ENCODE results near the gene NTNG2. TPM values are rescaled to one million over a fixed set of nuclear protein-coding genes. Genes with fewer than 3 reads are reported as not detected.

NTNG2 gene
- total and polyA plus RNA-seq, 2 of the 13 experiments (the other 11 are each of a cell fraction or from before 2014, with no cell fraction given), result 0.02 to 0.36 TPM

DNA sequence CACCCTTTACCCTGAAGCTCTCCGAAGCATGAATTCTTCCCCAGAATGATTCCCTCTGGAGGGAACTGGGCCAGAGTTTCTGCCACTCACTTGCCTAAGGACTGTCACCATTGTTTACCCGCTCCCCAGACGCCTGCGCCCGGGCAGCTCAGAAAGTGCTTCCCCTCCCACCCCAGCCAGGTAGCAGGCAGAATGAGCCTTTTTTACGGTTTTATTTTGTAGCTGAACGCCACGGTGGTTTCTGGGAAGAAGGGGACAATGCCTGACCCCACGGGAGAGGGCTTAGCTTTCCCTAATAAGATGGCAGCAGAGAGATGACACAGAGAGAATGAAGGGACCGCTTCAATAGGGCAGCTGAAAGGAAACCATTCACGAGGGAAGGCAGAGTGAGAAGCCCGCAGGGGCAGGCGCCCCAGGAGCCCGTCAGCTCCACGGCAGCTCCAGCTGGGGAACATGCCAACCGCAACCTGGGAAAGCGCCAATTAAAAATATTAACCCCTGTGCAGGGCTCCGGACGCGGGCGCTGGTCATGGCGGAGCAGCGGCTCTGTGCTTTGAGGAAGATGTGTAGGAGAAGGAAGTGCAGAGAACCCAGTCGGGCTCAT, 20.4 kb upstream of the NTNG2 start (continued):
- TF ChIP-seq, protein P1, sequence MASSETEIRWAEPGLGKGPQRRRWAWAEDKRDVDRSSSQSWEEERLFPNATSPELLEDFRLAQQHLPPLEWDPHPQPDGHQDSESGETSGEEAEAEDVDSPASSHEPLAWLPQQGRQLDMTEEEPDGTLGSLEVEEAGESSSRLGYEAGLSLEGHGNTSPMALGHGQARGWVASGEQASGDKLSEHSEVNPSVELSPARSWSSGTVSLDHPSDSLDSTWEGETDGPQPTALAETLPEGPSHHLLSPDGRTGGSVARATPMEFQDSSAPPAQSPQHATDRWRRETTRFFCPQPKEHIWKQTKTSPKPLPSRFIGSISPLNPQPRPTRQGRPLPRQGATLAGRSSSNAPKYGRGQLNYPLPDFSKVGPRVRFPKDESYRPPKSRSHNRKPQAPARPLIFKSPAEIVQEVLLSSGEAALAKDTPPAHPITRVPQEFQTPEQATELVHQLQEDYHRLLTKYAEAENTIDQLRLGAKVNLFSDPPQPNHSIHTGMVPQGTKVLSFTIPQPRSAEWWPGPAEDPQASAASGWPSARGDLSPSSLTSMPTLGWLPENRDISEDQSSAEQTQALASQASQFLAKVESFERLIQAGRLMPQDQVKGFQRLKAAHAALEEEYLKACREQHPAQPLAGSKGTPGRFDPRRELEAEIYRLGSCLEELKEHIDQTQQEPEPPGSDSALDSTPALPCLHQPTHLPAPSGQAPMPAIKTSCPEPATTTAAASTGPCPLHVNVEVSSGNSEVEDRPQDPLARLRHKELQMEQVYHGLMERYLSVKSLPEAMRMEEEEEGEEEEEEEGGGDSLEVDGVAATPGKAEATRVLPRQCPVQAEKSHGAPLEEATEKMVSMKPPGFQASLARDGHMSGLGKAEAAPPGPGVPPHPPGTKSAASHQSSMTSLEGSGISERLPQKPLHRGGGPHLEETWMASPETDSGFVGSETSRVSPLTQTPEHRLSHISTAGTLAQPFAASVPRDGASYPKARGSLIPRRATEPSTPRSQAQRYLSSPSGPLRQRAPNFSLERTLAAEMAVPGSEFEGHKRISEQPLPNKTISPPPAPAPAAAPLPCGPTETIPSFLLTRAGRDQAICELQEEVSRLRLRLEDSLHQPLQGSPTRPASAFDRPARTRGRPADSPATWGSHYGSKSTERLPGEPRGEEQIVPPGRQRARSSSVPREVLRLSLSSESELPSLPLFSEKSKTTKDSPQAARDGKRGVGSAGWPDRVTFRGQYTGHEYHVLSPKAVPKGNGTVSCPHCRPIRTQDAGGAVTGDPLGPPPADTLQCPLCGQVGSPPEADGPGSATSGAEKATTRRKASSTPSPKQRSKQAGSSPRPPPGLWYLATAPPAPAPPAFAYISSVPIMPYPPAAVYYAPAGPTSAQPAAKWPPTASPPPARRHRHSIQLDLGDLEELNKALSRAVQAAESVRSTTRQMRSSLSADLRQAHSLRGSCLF (CRISPR knock-in tag; IDR thresholded peaks at IDR 0.05; ENCODE audit: borderline replicate concordance), result no peak

DNA sequence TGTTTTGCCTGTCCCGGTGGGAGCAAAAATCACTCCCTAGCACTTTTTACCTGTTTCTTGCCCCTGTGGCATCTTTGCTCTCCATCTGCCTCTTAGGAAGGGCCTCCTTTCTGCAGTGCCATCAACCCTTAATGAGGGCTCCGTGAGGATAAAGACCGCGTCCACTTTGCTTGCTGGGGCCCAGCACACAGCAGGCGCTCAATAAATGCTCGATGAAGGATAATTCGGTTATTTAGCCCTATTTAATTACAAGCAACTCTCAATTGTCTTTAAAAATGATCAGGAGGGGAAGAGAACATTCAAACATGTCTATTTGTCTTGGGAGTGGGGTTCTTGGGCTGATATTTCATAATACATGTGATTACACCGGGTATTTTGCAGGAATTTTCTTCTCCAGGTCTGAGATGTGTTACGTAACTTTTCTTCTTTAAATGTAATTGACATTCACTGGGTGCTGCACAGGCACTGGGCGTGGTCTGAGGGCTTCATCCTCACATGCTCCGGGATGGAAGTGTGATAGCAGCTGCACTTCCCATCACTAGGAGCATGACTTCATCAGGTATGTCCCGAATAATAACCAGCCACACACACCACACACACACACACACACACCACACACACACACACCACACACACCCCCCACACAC, 19.8 kb upstream of the NTNG2 start:
- ChIA-PET CTCF (ENCODE audit: low intra/inter-chr PET ratio, low total read pairs) (no interaction called here), POLR2A (no interaction called here)
- peak; percentile 31; the same call in 1 of the 2 replicates for TF ChIP-seq CEBPB (IDR thresholded peaks at IDR 0.05; ENCODE audit: borderline replicate concordance, low read depth, low read length)
- TF ChIP-seq, protein P2, sequence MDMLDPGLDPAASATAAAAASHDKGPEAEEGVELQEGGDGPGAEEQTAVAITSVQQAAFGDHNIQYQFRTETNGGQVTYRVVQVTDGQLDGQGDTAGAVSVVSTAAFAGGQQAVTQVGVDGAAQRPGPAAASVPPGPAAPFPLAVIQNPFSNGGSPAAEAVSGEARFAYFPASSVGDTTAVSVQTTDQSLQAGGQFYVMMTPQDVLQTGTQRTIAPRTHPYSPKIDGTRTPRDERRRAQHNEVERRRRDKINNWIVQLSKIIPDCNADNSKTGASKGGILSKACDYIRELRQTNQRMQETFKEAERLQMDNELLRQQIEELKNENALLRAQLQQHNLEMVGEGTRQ (IDR thresholded peaks at IDR 0.05; ENCODE audit: low read depth, low read length), result no peak
- TF ChIP-seq, protein P2 (CRISPR knock-in tag; IDR thresholded peaks at IDR 0.05; ENCODE audit: borderline replicate concordance), result no peak
- Histone ChIP-seq H3K36me3 (replicated peaks in 1 of 2; ENCODE audit: control insufficient read depth in 1 of 2, insufficient read depth in 2 of 2, low read length in 2 of 2) (no peaks in the 10 kb centered on the region), H2AFZ (ENCODE audit: low read length) (no peak overlapping the region), H3K27ac (ENCODE audit: extremely low read length, insufficient read depth, low read length) (no peak overlapping the region), H3K79me2 (ENCODE audit: insufficient read depth, low read length) (no peaks in the 10 kb centered on the region), H3K27me3 (ENCODE audit: control insufficient read depth in 1 of 2, insufficient read depth in 2 of 2, low read length in 2 of 2) (peaks cover 3 to 43% of the 10 kb centered on the region in 2 experiments; a peak in 3 of 5 replicates), H3K4me2 (ENCODE audit: low read depth, low read length) (peak overlapping the region; percentile 41), H3K4me3 (replicated peaks in 1 of 3; ENCODE audit: insufficient read depth in 1 of 3, low read depth in 2 of 3, low read length in 3 of 3) (peak overlapping the region in 1 of 3 experiments; percentile 33; a peak in 1 of 6 replicates), H3K4me1 (ENCODE audit: insufficient read depth, low read length) (no peaks in the 10 kb centered on the region), H4K20me1 (ENCODE audit: insufficient read depth, low read length) (no peaks in the 10 kb centered on the region), H3K9ac (ENCODE audit: insufficient read depth, low read depth, low read length) (no peak overlapping the region), H3K9me3 (ENCODE audit: low read length) (no peaks in the 10 kb centered on the region)
- BruUV-seq (replicated peaks), result no TSS peak
- no peak for DNase-seq (ENCODE audit: low spot score)
- intact Hi-C loops (cut with micrococcal nuclease; ENCODE audit: unreplicated experiment) (no loop called here), in situ Hi-C loops (cut with HindIII; ENCODE audit: extremely low pct_ligation_motif_present, low pct_unique_long_range_greater_than_20kb) (no loop called here)
- no peak for ATAC-seq
- no peak for FAIRE-seq
- 30% methylated on average over 11 of the region's 12 CpGs for WGBS (ENCODE audit: low lambda C conversion rate)

Measured in HepG2 (cell line).